NCI-H748 (cell line): ENCODE measurements around the gene DEPDC4.

Experiments used
- DNase-seq: peaks from one replicate; lab custom pipeline; 2025; ENCODE audit not compliant: unreplicated experiment; lab: John Stamatoyannopoulos, UW

The DEPDC4 gene

GRCh38 chr12:100215209-100215608 is 51.7 kb downstream of the DEPDC4 start:
- no peak for DNase-seq

DNA sequence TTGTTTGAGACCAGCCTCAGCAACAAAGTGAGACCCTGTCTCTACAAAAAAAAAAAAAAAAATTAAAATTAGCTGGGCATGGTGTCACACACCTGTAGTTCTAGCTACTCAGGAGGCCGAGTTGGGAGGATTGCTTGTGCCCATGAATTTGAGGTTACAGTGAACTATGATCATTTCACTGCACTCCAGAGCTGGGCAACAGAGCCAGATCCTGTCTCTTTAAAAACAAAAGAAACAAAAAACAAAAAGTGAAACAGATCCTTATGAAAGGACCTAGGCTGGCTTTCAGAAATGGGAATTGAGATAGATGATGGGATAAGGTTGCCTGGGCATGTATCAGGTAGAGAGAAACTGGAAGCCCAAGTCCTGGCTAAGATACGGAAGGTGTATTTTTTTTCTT is 52.4 kb downstream of the DEPDC4 start:
- DNase-seq, result no peak

DNA sequence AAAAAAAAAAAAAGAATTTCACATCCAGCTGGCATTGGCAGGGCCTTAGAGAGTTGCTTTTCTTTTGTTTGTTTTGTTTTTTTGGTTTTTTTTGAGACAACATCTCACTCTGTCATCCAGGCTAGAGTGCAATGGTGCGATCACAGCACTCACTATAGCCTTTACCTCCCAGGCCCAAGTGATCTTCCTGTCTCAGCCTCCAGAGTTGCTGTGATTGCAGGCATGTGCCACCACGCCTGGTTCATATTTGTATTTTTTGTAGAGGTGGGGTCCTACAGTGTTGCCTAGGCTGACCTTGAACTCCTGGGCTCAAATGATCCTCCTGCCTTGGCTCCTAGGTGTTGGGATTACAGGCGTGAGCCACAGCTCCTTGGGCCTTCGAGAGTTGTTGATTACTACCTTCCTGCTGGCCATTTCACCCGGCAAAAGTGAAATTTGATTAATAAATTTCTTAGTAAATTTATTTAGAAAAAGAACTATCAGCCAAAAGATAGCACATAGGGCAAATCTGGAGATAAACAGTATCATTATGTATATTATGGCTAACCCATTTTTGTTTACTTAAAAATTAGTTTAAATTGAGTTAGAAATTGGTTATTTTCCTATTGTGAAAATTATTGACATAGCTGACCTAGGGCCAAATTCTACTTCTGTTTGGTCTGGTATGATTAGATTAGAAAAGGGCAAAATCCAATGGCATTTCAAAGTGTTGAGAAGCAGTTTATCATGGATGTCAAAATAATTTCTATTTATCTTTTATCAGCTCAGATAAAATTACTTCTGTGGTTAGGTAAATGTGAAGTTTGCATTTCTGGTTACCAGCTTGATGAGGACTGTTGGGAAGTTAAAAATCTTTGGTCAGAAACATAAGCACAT is 53.6 kb downstream of the DEPDC4 start:
- no peak for DNase-seq

GRCh38 chr12:100211698-100212097 is 55.2 kb downstream of the DEPDC4 start:
- no peak for DNase-seq

GRCh38 chr12:100208834-100209233 is 58.0 kb downstream of the DEPDC4 start:
- DNase-seq, result no peak

DNA sequence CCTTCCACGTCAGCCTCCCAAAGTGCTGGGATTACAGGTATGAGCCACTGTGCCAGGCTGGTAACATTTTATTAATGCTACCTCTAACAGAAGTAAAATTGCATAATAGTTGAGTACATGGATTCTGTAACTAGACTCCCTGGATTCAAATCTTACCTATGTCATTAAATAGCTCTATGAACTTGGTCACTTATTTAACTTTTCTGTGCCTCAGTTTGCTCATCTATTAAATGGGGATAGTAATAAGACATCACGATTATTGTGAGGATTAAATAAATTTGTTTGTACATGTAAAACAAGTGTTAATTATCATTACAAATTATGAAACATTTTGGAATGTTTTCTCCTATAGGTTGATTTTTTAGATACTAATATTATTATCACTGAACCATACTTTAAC is 59.6 kb downstream of the DEPDC4 start:
- no peak for DNase-seq

GRCh38 chr12:100201604-100202423 is 65.1 kb downstream of the DEPDC4 start:
- no peak for DNase-seq

DNA sequence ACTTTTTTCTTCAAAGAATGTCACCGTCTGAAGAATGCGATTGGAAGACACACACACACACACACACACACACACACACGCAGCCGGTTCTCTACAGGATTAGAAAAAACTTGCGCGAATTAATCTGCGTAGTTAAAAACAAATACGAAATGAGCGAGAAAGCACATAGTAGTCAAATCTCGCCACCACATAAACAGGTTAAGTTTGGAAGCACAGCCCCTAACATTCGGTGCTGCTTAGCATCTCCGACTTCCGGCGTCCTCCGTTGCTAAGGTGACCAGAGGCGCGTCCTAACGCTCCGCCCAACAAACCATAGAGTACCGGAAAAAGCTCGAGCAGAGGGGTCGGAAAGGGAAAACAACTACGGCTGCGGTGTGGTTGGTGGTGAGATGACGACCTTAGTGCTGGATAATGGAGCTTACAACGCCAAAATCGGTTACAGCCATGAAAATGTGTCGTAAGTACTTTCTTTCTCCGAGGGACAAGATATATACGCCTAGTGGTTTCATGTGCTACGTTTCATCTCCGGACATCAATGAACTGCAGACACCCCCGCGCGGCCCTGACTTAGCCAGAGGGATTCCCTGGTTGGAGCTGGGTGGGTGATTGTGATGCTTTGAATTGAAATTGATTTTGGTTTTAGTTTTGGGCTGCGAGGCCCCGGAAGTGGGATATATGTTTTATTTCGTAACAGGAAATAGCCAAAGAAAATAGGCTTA is 66.3 kb downstream of the DEPDC4 start, which contains the start of gene ACTR6:
Gene ACTR6 (plus strand): TSS at position 353 of the 719 bp plus-strand sequence. CDS start 37 bp downstream, at position 390.
- peak; percentile 96 for DNase-seq

GRCh38 chr12:100199347-100200149 is 67.3 kb downstream of the DEPDC4 start:
- peak; percentile 88 for DNase-seq

DNA sequence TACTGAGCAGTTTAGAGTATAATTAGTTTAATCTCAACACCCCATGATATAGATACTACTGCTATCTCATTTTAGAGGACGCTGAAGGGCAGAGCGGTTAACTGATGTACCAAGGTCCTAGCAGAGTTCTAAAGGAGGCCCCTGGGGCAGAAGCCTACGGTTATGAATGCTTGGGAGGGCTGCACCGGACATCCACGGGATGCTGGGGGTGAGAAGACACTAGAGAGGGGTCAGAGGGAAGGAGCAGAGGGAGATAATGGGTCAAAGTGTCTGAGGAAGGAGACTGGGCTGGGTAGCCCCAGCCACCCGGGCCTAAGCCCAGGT is 67.9 kb downstream of the DEPDC4 start:
- DNase-seq, result peak; percentile 41

- no peak for DNase-seq
Measured at GRCh38 chr12:100197486-100197885, 69.4 kb downstream of the DEPDC4 start.

DNA sequence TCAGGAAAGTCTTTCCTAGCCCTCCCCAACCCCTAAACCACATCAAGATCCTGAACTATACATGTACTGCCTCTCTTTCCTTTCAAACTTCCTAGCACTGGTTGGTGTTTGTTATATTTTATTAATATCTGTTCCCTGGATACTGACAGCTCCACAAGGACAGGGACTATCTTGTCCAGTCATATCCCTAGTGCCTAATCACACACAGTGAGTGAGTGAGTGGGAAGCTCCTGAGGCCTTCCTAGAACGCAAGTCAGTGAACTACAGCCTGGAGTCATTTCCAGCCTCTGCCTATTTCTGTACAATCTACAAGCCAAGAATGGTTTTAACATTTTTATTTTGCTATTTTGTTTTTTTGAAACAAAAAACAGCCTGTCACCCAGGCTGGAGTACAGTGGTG is 73.8 kb downstream of the DEPDC4 start:
- no peak for DNase-seq
